AG09309 (cell line): ENCODE measurements around the gene COL9A3.

Source experiments
- DNase-seq: peaks from one replicate; pipeline ENCODE4 v3.0.0-alpha.2; 2010; ENCODE audit warnings: low read depth
- H3K4me3 ChIP-seq: 2 replicates; pipeline ENCODE4 v1.5.1; 2011; ENCODE audit warnings: mild to moderate bottlenecking, low read depth, low read length, moderate library complexity; ENCODE audit not compliant: control insufficient read depth
- CTCF ChIP-seq: IDR thresholded peaks from 2 replicates; pipeline ENCODE4 v1.5.1; 2011; ENCODE audit warnings: mild to moderate bottlenecking, low read depth, low read length, inconsistent platforms; ENCODE audit not compliant: insufficient read depth, control insufficient read depth; ENCODE audit errors: missing control alignments

The COL9A3 gene

GRCh38 chr20:62826646-62827310, 9.9 kb downstream of the COL9A3 start:
- no peak for TF ChIP-seq CTCF

GRCh38 chr20:62827311-62828038, 10.6 kb downstream of the COL9A3 start:
- TF ChIP-seq CTCF: no peak
- H3K4me3 ChIP-seq: no peak overlapping the region
- DNase-seq: no peak

More at GRCh38 chr20:62826646-62827310, 9.9 kb downstream of the COL9A3 start:
- H3K4me3 ChIP-seq: no peak overlapping the region
- no peak for DNase-seq

GRCh38 chr20:62828051-62828450, 11.2 kb downstream of the COL9A3 start:
- H3K4me3 ChIP-seq: no peak overlapping the region
- TF ChIP-seq CTCF: no peak
- DNase-seq: no peak

- no peak for DNase-seq
- H3K4me3 ChIP-seq: no peak overlapping the region
- no peak for TF ChIP-seq CTCF
Observed at GRCh38 chr20:62828511-62829230, 11.8 kb downstream of the COL9A3 start.

- H3K4me3 ChIP-seq: no peak overlapping the region
- TF ChIP-seq CTCF: no peak
- no peak for DNase-seq
Observed at GRCh38 chr20:62829231-62830230, 12.7 kb downstream of the COL9A3 start.

- no peak overlapping the region for H3K4me3 ChIP-seq
- TF ChIP-seq CTCF: no peak
- no peak for DNase-seq
Observed at GRCh38 chr20:62830251-62830650, 13.4 kb downstream of the COL9A3 start.
